HCT116 (cell line): ENCODE results near the gene RINT1. TPM values are rescaled to one million over a fixed set of nuclear protein-coding genes. Genes with fewer than 3 reads are reported as not detected.

Experiments used
- ATAC-seq: fragments of 200-7000 bp; cut with Tn5 transposase; 2 replicates; pipeline ENCODE4 v1.9.1; 2020; ENCODE audit warnings: mild to moderate bottlenecking, moderate library complexity
- BruUV-seq: library from RNA; stranded (reverse); fragments of 400-500 nt; replicated peaks from 2 replicates; lab custom pipeline; 2021; lab: Mats Ljungman, UMichigan
- CTCF ChIA-PET: fragments of 300-600 bp; sonication (Branson Sonifier 250); formaldehyde crosslinking; loops from one replicate; lab custom pipeline; 2021; ENCODE audit warnings: antibody characterized with exemption; lab: Charles Lee
- POLR2A ChIA-PET: fragments of 300-600, 350-600 bp; sonication (Branson Sonifier 250); formaldehyde crosslinking; loops from one replicate; lab custom pipeline; 2021; ENCODE audit warnings: antibody characterized with exemption; lab: Charles Lee
- RAD21 ChIA-PET, 2 experiments: fragments of 300-600 bp; sonication (Branson Sonifier 250); formaldehyde crosslinking; loops; one replicate each; lab custom pipeline; 2023; ENCODE audit warnings: low total read pairs in 2 of 2; ENCODE audit not compliant: uncharacterized antibody in 2 of 2, unreplicated experiment in 2 of 2, low non-redundant PET in 1 of 2; lab: Charles Lee
- DNase-seq: peaks from one replicate; pipeline ENCODE4 v3.0.0-alpha.2; 2010; ENCODE audit warnings: low read depth, low spot score
- H2AFZ ChIP-seq: fragments of 200-600 bp; shearing (Covaris generic), sonication (generic); 2 replicates; pipeline ENCODE4 v1.6.1; 2017; ENCODE audit warnings: low read depth, mixed run types, mixed read lengths, antibody characterized with exemption, low read length; ENCODE audit not compliant: poor library complexity, severe bottlenecking
- H3K27ac ChIP-seq: 2 replicates; pipeline ENCODE4 v1.5.1; 2012; ENCODE audit warnings: low read depth, low read length
- H3K27me3 ChIP-seq: fragments of 200-600 bp; sonication (generic); 2 replicates; pipeline ENCODE4 v1.6.1; 2016; ENCODE audit warnings: mixed run types, low read length, mixed read lengths; ENCODE audit not compliant: insufficient read depth
- H3K36me3 ChIP-seq, 2 experiments: fragments of 200-500 bp in 1 of 2; fragments of 200-600 bp in 1 of 2; sonication (Bioruptor generic) in 1 of 2; sonication (generic) in 1 of 2; 2 replicates each; pipeline versions ENCODE4 v1.5.1 to v1.6.1; 2014 to 2016; ENCODE audit warnings: low read length in 2 of 2, inconsistent platforms in 1 of 2, mixed read lengths in 1 of 2, mixed run types in 1 of 2; ENCODE audit not compliant: insufficient read depth in 2 of 2, control insufficient read depth in 1 of 2
- H3K4me1 ChIP-seq, 2 experiments: fragments of 200-600 bp in 1 of 2; sonication (generic) in 1 of 2; 2 replicates each; pipeline versions ENCODE4 v1.5.1 to v1.6.1; 2012 to 2017; ENCODE audit warnings: low read length in 2 of 2, inconsistent platforms in 1 of 2, mild to moderate bottlenecking in 1 of 2, mixed read lengths in 1 of 2, mixed run types in 1 of 2, moderate library complexity in 1 of 2; ENCODE audit not compliant: insufficient read depth in 2 of 2, control insufficient read depth in 1 of 2
- H3K4me2 ChIP-seq: fragments of 200-600 bp; sonication (generic); 2 replicates; pipeline ENCODE4 v1.6.1; 2017; ENCODE audit warnings: mixed run types, low read length, mixed read lengths
- H3K4me3 ChIP-seq, 2 experiments: fragments of 200-600 bp in 1 of 2; sonication (generic) in 1 of 2; replicated peaks in 1 of 2; 2 replicates each; pipeline ENCODE4 v1.5.1; 2011 to 2016; ENCODE audit warnings: low read length in 2 of 2, control low read depth in 1 of 2, low read depth in 1 of 2, mild to moderate bottlenecking in 1 of 2, mixed read lengths in 1 of 2, mixed run types in 1 of 2
- H3K79me2 ChIP-seq: fragments of 200-600 bp; sonication (generic); 2 replicates; pipeline ENCODE4 v1.6.1; 2017; ENCODE audit warnings: mild to moderate bottlenecking, mixed run types, low read length, moderate library complexity, mixed read lengths; ENCODE audit not compliant: insufficient read depth
- H3K9ac ChIP-seq: fragments of 200-600 bp; sonication (generic); 2 replicates; pipeline ENCODE4 v1.6.1; 2016; ENCODE audit warnings: low read length, mixed read lengths
- H3K9me2 ChIP-seq: fragments of 200-600 bp; sonication (generic), shearing (Covaris generic); 2 replicates; pipeline ENCODE4 v1.6.1; 2017; ENCODE audit warnings: mixed run types, mild to moderate bottlenecking, moderate library complexity; ENCODE audit not compliant: insufficient read depth
- H3K9me3 ChIP-seq, 2 experiments: fragments of 200-500 bp in 1 of 2; fragments of 200-600 bp in 1 of 2; sonication (Bioruptor generic) in 1 of 2; sonication (generic) in 1 of 2; 2 replicates each; pipeline ENCODE4 v1.6.1; 2014 to 2017; ENCODE audit warnings: low read length in 2 of 2, mixed read lengths in 2 of 2, inconsistent platforms in 1 of 2, low read depth in 1 of 2, mild to moderate bottlenecking in 1 of 2, mixed run types in 1 of 2, moderate library complexity in 1 of 2; ENCODE audit not compliant: control insufficient read depth in 1 of 2, insufficient read depth in 1 of 2
- H4K20me1 ChIP-seq: fragments of 200-600 bp; sonication (generic), shearing (Covaris generic); 2 replicates; pipeline ENCODE4 v1.6.1; 2017; ENCODE audit warnings: mixed run types, mild to moderate bottlenecking, moderate library complexity; ENCODE audit not compliant: insufficient read depth
- EGR1 ChIP-seq: IDR thresholded peaks from 2 replicates; pipeline ENCODE4 v1.6.1; 2012; ENCODE audit warnings: low read depth
- EZH2phosphoT487 ChIP-seq: fragments of 200-600 bp; IDR thresholded peaks from 2 replicates; pipeline ENCODE4 v1.6.1; 2018; ENCODE audit warnings: antibody characterized with exemption, borderline replicate concordance
- FOSL1 ChIP-seq: IDR thresholded peaks from 2 replicates; pipeline ENCODE4 v1.6.1; 2012; ENCODE audit warnings: low read depth
- YY1 ChIP-seq: IDR thresholded peaks from 2 replicates; pipeline ENCODE4 v1.6.1; 2011; ENCODE audit warnings: low read length, low read depth, moderate library complexity, mild to moderate bottlenecking; ENCODE audit not compliant: insufficient replicate concordance; ENCODE audit errors: extremely low read depth
- ZNF274 ChIP-seq: fragments of 200-500 bp; sonication (Bioruptor generic); IDR thresholded peaks from 2 replicates; pipeline ENCODE4 v1.6.1; 2014; ENCODE audit warnings: mild to moderate bottlenecking, low read depth, low read length, inconsistent platforms
- intact Hi-C: fragments of 100-400 bp; cut with micrococcal nuclease; formaldehyde crosslinking; loops from 2 replicates; pipeline ENCODE4 v1.10.0; 2022
- total RNA-seq: library from RNA; stranded (reverse); gene quantifications from one replicate; pipeline ENCODE4 v1.2.1, GENCODE V29; 2021; ENCODE audit not compliant: unreplicated experiment
- TF ChIP-seq, protein P1 (sequence below): IDR thresholded peaks from 2 replicates; pipeline ENCODE4 v1.6.1; 2012; ENCODE audit warnings: low read depth
- TF ChIP-seq, protein P2 (sequence below): IDR thresholded peaks from 2 replicates; pipeline ENCODE4 v1.6.1; 2012
- TF ChIP-seq, protein P3 (sequence below), 3 experiments: fragments of 200-600 bp in 1 of 3; sonication (generic) in 1 of 3; IDR thresholded peaks in 2 of 3; conservative IDR thresholded peaks in 1 of 3; 2 replicates each; pipeline ENCODE4 v1.5.1; 2012 to 2017; ENCODE audit warnings: low read depth in 2 of 3, low read length in 2 of 3, antibody characterized with exemption in 1 of 3, borderline replicate concordance in 1 of 3, control low read depth in 1 of 3, mild to moderate bottlenecking in 1 of 3, mixed read lengths in 1 of 3, mixed run types in 1 of 3, moderate library complexity in 1 of 3; ENCODE audit not compliant: insufficient read depth in 1 of 3

The RINT1 gene
- total RNA-seq, 1 experiment from 2014 or later, result 24.3 TPM

DNA sequence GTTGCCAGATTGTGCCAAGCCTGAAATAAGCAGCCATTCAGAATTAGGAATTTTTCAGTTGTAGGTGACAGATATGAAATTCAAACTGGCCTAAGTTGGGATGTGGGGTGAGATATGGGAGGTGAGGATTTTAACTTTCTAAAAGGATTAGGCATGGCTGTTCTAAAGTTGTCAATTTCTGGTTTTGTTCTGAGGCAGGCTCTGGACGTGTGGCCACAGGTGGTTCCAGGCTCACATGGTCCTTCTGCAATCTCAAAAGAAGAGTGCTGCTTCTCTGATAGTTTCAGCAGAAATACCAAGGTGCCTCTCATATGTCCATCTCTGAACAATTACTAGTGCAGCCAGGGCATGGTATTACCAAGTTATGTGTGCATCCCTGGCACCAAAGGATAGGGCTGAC, 27.9 kb downstream of the RINT1 start:
- no peaks in the 10 kb centered on the region for H3K9me2 ChIP-seq
- H3K9ac ChIP-seq, result no peak overlapping the region
- no peak overlapping the region for H3K27ac ChIP-seq
- BruUV-seq, result no TSS peak
- DNase-seq, result no peak
- H2AFZ ChIP-seq, result no peak overlapping the region
- ChIA-PET CTCF (no interaction called here), POLR2A (no interaction called here), RAD21 (no interaction called here)
- TF ChIP-seq, protein P1, sequence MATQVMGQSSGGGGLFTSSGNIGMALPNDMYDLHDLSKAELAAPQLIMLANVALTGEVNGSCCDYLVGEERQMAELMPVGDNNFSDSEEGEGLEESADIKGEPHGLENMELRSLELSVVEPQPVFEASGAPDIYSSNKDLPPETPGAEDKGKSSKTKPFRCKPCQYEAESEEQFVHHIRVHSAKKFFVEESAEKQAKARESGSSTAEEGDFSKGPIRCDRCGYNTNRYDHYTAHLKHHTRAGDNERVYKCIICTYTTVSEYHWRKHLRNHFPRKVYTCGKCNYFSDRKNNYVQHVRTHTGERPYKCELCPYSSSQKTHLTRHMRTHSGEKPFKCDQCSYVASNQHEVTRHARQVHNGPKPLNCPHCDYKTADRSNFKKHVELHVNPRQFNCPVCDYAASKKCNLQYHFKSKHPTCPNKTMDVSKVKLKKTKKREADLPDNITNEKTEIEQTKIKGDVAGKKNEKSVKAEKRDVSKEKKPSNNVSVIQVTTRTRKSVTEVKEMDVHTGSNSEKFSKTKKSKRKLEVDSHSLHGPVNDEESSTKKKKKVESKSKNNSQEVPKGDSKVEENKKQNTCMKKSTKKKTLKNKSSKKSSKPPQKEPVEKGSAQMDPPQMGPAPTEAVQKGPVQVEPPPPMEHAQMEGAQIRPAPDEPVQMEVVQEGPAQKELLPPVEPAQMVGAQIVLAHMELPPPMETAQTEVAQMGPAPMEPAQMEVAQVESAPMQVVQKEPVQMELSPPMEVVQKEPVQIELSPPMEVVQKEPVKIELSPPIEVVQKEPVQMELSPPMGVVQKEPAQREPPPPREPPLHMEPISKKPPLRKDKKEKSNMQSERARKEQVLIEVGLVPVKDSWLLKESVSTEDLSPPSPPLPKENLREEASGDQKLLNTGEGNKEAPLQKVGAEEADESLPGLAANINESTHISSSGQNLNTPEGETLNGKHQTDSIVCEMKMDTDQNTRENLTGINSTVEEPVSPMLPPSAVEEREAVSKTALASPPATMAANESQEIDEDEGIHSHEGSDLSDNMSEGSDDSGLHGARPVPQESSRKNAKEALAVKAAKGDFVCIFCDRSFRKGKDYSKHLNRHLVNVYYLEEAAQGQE, result no peak
- TF ChIP-seq, protein P2, sequence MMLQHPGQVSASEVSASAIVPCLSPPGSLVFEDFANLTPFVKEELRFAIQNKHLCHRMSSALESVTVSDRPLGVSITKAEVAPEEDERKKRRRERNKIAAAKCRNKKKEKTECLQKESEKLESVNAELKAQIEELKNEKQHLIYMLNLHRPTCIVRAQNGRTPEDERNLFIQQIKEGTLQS, result no peak
- no peak for TF ChIP-seq FOSL1
- no peak for TF ChIP-seq EGR1
- TF ChIP-seq, protein P3, sequence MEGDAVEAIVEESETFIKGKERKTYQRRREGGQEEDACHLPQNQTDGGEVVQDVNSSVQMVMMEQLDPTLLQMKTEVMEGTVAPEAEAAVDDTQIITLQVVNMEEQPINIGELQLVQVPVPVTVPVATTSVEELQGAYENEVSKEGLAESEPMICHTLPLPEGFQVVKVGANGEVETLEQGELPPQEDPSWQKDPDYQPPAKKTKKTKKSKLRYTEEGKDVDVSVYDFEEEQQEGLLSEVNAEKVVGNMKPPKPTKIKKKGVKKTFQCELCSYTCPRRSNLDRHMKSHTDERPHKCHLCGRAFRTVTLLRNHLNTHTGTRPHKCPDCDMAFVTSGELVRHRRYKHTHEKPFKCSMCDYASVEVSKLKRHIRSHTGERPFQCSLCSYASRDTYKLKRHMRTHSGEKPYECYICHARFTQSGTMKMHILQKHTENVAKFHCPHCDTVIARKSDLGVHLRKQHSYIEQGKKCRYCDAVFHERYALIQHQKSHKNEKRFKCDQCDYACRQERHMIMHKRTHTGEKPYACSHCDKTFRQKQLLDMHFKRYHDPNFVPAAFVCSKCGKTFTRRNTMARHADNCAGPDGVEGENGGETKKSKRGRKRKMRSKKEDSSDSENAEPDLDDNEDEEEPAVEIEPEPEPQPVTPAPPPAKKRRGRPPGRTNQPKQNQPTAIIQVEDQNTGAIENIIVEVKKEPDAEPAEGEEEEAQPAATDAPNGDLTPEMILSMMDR (IDR thresholded peaks at IDR 0.05 in 2 of 3, conservative IDR thresholded peaks at IDR 0.05 in 1 of 3; ENCODE audit: borderline replicate concordance in 1 of 3, insufficient read depth in 1 of 3, low read depth in 2 of 3, low read length in 2 of 3), result no peak
- TF ChIP-seq EZH2phosphoT487, result no peak
- TF ChIP-seq ZNF274, result no peak
- TF ChIP-seq YY1, result no peak
- intact Hi-C loops, result no loop called here
- no peaks in the 10 kb centered on the region for H3K79me2 ChIP-seq
- H4K20me1 ChIP-seq, result no peaks in the 10 kb centered on the region
- H3K4me1 ChIP-seq, result no peaks in the 10 kb centered on the region
- no peak for ATAC-seq
- H3K36me3 ChIP-seq, result peaks cover 19 to 27% of the 10 kb centered on the region in 2 experiments
- H3K4me2 ChIP-seq, result no peak overlapping the region
- H3K27me3 ChIP-seq, result no peaks in the 10 kb centered on the region
- H3K4me3 ChIP-seq, result no peak overlapping the region
- H3K9me3 ChIP-seq, result no peaks in the 10 kb centered on the region
